ENCODE results near the gene GLTPD2.
"Not testable (repeated sequence)": the region's sequence is repeated elsewhere in the genome, so short reads cannot be mapped to it uniquely, and the experiment has no call there.

GRCh38 chr17:4832829-4833177 is 44.0 kb downstream of the GLTPD2 start:
- not testable (repeated sequence) for TF ChIP-seq ZFX (IDR thresholded peaks at IDR 0.05; ENCODE audit: borderline replicate concordance); CTCF (IDR thresholded peaks at IDR 0.05)
